Endothelial cell of umbilical vein (primary cell): ENCODE measurements around the gene AAGAB. TPM values are rescaled to one million over a fixed set of nuclear protein-coding genes. Genes with fewer than 3 reads are reported as not detected.

Experiments used
- BruUV-seq: library from RNA; stranded (reverse); fragments of 400-500 nt; replicated peaks from 2 replicates; lab custom pipeline; 2021; lab: Mats Ljungman, UMichigan
- CTCF ChIA-PET: fragments of 300-600, 350-600 bp; sonication (Branson Sonifier 250); formaldehyde crosslinking; loops from one replicate; lab custom pipeline; 2021; ENCODE audit warnings: antibody characterized with exemption, inconsistent platforms; lab: Charles Lee
- POLR2A ChIA-PET: fragments of 300-600, 350-600 bp; sonication (Branson Sonifier 250); formaldehyde crosslinking; loops from one replicate; lab custom pipeline; 2021; ENCODE audit warnings: antibody characterized with exemption, inconsistent platforms; lab: Charles Lee
- DNase-seq: peaks from one replicate; pipeline ENCODE4 v3.0.0-alpha.2; 2011; ENCODE audit warnings: low read depth, low spot score
- FAIRE-seq: peaks from 2 replicates; lab custom pipeline; 2011; peaks lifted over from hg19 to GRCh38; lab: Jason Lieb, UNC
- H2AFZ ChIP-seq: 2 replicates; pipeline ENCODE4 v1.6.0; 2012; ENCODE audit warnings: low read depth, low read length, control low read depth, inconsistent platforms
- H3K27ac ChIP-seq: 2 replicates; pipeline ENCODE4 v1.5.1; 2011; ENCODE audit warnings: low read depth, mild to moderate bottlenecking, control low read depth, low read length, moderate library complexity; ENCODE audit not compliant: insufficient read depth
- H3K27me3 ChIP-seq, 2 experiments: 2 replicates each; pipeline versions ENCODE4 v1.6.0 to v1.6.1; 2011; ENCODE audit warnings: low read length in 2 of 2, mixed read lengths in 1 of 2; ENCODE audit not compliant: control insufficient read depth in 2 of 2, insufficient read depth in 2 of 2
- H3K36me3 ChIP-seq, 2 experiments: 2 replicates in 1 of 2; 3 replicates in 1 of 2; pipeline ENCODE4 v1.5.1; 2011; ENCODE audit warnings: low read length in 2 of 2, mild to moderate bottlenecking in 1 of 2, moderate library complexity in 1 of 2; ENCODE audit not compliant: control insufficient read depth in 2 of 2, insufficient read depth in 2 of 2; ENCODE audit errors: extremely low read depth in 1 of 2
- H3K4me1 ChIP-seq: 3 replicates; pipeline ENCODE4 v1.5.1; 2011; ENCODE audit warnings: mild to moderate bottlenecking, low read length; ENCODE audit not compliant: control insufficient read depth, insufficient read depth; ENCODE audit errors: extremely low read depth
- H3K4me2 ChIP-seq: 2 replicates; pipeline ENCODE4 v1.6.1; 2011; ENCODE audit warnings: low read length, control low read depth, mixed read lengths; ENCODE audit not compliant: insufficient read depth
- H3K4me3 ChIP-seq, 3 experiments: fragments of 200-600 bp in 1 of 3; sonication (generic), shearing (Covaris generic) in 1 of 3; replicated peaks in 1 of 3; 2 replicates each; pipeline ENCODE4 v1.5.1; 2011 to 2016; ENCODE audit warnings: control low read depth in 3 of 3, low read length in 3 of 3, mild to moderate bottlenecking in 2 of 3, inconsistent platforms in 1 of 3, low read depth in 1 of 3, moderate library complexity in 1 of 3; ENCODE audit not compliant: insufficient read depth in 1 of 3
- H3K79me2 ChIP-seq: 2 replicates; pipeline ENCODE4 v1.6.0; 2012; ENCODE audit warnings: low read length, inconsistent platforms; ENCODE audit not compliant: control insufficient read depth, insufficient read depth
- H3K9ac ChIP-seq: replicated peaks from 2 replicates; pipeline ENCODE3; 2011; ENCODE audit warnings: low read length, control low read depth; ENCODE audit not compliant: insufficient read depth; ENCODE audit errors: extremely low read depth
- H3K9me1 ChIP-seq: replicated peaks from 3 replicates; pipeline ENCODE4 v1.6.0; 2011; ENCODE audit warnings: mild to moderate bottlenecking, low read length; ENCODE audit not compliant: control insufficient read depth, insufficient read depth; ENCODE audit errors: extremely low read depth
- H3K9me3 ChIP-seq: replicated peaks from 2 replicates; pipeline ENCODE4 v1.5.1; 2012; ENCODE audit warnings: low read length, inconsistent platforms; ENCODE audit not compliant: control insufficient read depth, insufficient read depth
- H4K20me1 ChIP-seq: replicated peaks from 2 replicates; pipeline ENCODE3; 2011; ENCODE audit warnings: mild to moderate bottlenecking, low read length; ENCODE audit not compliant: control insufficient read depth, insufficient read depth; ENCODE audit errors: extremely low read depth
- CTCF ChIP-seq, 2 donors: IDR thresholded peaks; 1 replicate in 1 of 2; 2 replicates in 1 of 2; pipeline ENCODE4 v1.5.1; 2011; ENCODE audit warnings: low read length in 2 of 2, mild to moderate bottlenecking in 2 of 2, moderate library complexity in 2 of 2, control low read depth in 1 of 2, inconsistent platforms in 1 of 2, low read depth in 1 of 2; ENCODE audit not compliant: insufficient read depth in 1 of 2; ENCODE audit errors: extremely low read depth in 1 of 2
- EZH2 ChIP-seq: IDR thresholded peaks from 2 replicates; pipeline ENCODE4 v1.6.1; 2012; ENCODE audit warnings: borderline replicate concordance, low read depth, mild to moderate bottlenecking, moderate library complexity, low read length, inconsistent platforms; ENCODE audit not compliant: severe bottlenecking
- FOS ChIP-seq: IDR thresholded peaks from 2 replicates; pipeline ENCODE4 v1.6.1; 2011; ENCODE audit warnings: mild to moderate bottlenecking, low read length, moderate library complexity, borderline replicate concordance; ENCODE audit not compliant: insufficient read depth
- GATA2 ChIP-seq: IDR thresholded peaks from 2 replicates; pipeline ENCODE4 v1.7.0; 2011; ENCODE audit warnings: low read depth, mild to moderate bottlenecking, moderate library complexity, mixed read lengths, low read length; ENCODE audit not compliant: insufficient read length, insufficient read depth
- JUN ChIP-seq: IDR thresholded peaks from 2 replicates; pipeline ENCODE4 v1.6.1; 2011; ENCODE audit warnings: borderline replicate concordance, low read depth; ENCODE audit not compliant: insufficient read length, insufficient read depth
- MAX ChIP-seq: IDR thresholded peaks from 2 replicates; pipeline ENCODE4 v1.6.1; 2011; ENCODE audit not compliant: insufficient read depth, insufficient read length
- MYC ChIP-seq: IDR thresholded peaks from one replicate; pipeline ENCODE4 v1.6.1; 2011; ENCODE audit warnings: mild to moderate bottlenecking, low read depth, low read length
- POLR2A ChIP-seq: IDR thresholded peaks from 2 replicates; pipeline ENCODE4 v1.6.1; 2012; ENCODE audit warnings: low read depth, mild to moderate bottlenecking, control low read depth, low read length
- POLR2AphosphoS5 ChIP-seq: IDR thresholded peaks from 2 replicates; pipeline ENCODE4 v1.6.1; 2012; ENCODE audit warnings: low read depth, mild to moderate bottlenecking, control low read depth, low read length, moderate library complexity; ENCODE audit not compliant: insufficient read depth
- dilution Hi-C: fragments of 300-500 bp; cut with MboI; formaldehyde crosslinking; loops from one replicate; pipeline ENCODE4 v1.15.0; 2019; ENCODE audit warnings: low sequenced_read_pairs; ENCODE audit not compliant: extremely low pct_ligation_motif_present
- intact Hi-C: fragments of 100-400 bp; cut with micrococcal nuclease; formaldehyde crosslinking; loops from one replicate; pipeline ENCODE4 v1.10.0; 2022
- polyA plus RNA-seq, 4 experiments: library from polyadenylated mRNA; depleted of rRNA in 3 of 4; stranded (reverse) in 3 of 4; unstranded in 1 of 4; fragments of >200 nt; gene quantifications; 2 replicates each; pipeline versions ENCODE4 v1.2.1 to v1.2.3, GENCODE V29; 2011 to 2012; ENCODE audit warnings: missing spikeins in 1 of 4
- total RNA-seq: library from RNA; stranded (reverse); gene quantifications from 2 replicates; pipeline ENCODE4 v1.2.3, GENCODE V29; 2021

The AAGAB gene
- total and polyA plus RNA-seq, 2 donors (not counting 3 experiments of a cell fraction or from before 2014, with no cell fraction given): 21.2 to 42.6 TPM

DNA sequence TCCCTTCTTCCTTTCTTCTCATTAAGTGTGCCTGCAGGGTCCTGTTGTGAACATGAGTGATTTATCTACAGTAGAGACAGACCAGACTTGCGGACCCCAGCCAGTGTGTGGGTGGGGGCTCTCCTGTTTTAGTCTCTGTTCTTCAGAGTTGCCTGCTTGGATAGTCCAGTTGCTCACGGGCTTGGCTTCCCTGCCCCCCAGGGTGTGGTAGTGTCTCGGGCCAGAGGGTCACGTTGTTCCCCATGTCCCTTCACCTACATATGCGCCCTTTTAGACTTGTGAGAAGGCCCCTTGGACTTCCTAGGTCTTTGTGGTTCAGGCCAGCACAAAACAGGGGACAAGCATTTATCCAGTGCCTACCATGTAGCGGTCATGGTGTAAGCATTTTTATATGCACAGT is 85.8 kb downstream of the AAGAB start:
- ChIA-PET POLR2A (interaction anchor here (1.0 kb wide), 1 partner anchor 103 kb away, joined by 3 read pairs; the partner anchor contains the start of gene SMAD3), CTCF (interaction anchor here (1.5 kb wide), 1 partner anchor 10 kb away, joined by 3 read pairs; no protein-coding TSS in a partner anchor)
- FAIRE-seq (no peak), DNase-seq (no peak)
- H3K9me1 ChIP-seq: no peaks in the 10 kb centered on the region
- dilution Hi-C loops: no loop called here
- no peak overlapping the region for H2AFZ ChIP-seq
- H3K9me3 ChIP-seq: no peaks in the 10 kb centered on the region
- H3K36me3 ChIP-seq: peaks cover 14 to 30% of the 10 kb centered on the region in 2 experiments
- no peak overlapping the region for H3K27ac ChIP-seq
- no peak overlapping the region for H3K4me3 ChIP-seq
- intact Hi-C loops: no loop called here
- no peaks in the 10 kb centered on the region for H4K20me1 ChIP-seq
- H3K4me2 ChIP-seq: no peak overlapping the region
- BruUV-seq: no TSS peak
- H3K79me2 ChIP-seq: peaks cover 71% of the 10 kb centered on the region
- no peak overlapping the region for H3K9ac ChIP-seq
- H3K4me1 ChIP-seq: peaks cover 39% of the 10 kb centered on the region
- H3K27me3 ChIP-seq: no peaks in the 10 kb centered on the region
- no peak for TF ChIP-seq MAX
- no peak for TF ChIP-seq MYC
- no peak for TF ChIP-seq EZH2
- TF ChIP-seq FOS: no peak
- no peak for TF ChIP-seq JUN
- no peak for TF ChIP-seq POLR2AphosphoS5
- no peak for TF ChIP-seq GATA2
- TF ChIP-seq POLR2A: no peak
- TF ChIP-seq CTCF (IDR thresholded peaks at IDR 0.05; ENCODE audit: extremely low read depth in 1 of 2, insufficient read depth in 1 of 2, low read depth in 1 of 2, low read length in 2 of 2): no peak
